HEK293T (cell line): ENCODE data around the gene NDP.

Experiments used
- CTCF ChIA-PET: fragments of 350-600 bp; formaldehyde crosslinking; extraction: SDS; loops from one replicate; lab custom pipeline; 2021; ENCODE audit warnings: antibody characterized with exemption, inconsistent platforms; lab: Yijun Ruan, JAX
- POLR2A ChIA-PET: fragments of 350-600 bp; formaldehyde crosslinking; extraction: SDS; loops from one replicate; lab custom pipeline; 2020; ENCODE audit warnings: antibody characterized with exemption, inconsistent platforms; lab: Yijun Ruan, JAX
- DNase-seq: peaks from one replicate; pipeline ENCODE4 v3.0.0; 2012; ENCODE audit warnings: mixed read lengths; ENCODE audit errors: extremely low spot score
- ARNT ChIP-seq: fragments of 450-650 bp; IDR thresholded peaks from 2 replicates; pipeline ENCODE4 v1.6.1; 2017; ENCODE audit warnings: mild to moderate bottlenecking
- BHLHE40 ChIP-seq: fragments of 450-650 bp; IDR thresholded peaks from 2 replicates; pipeline ENCODE4 v1.6.1; 2016; ENCODE audit warnings: mild to moderate bottlenecking, moderate library complexity, borderline replicate concordance
- CTBP1 ChIP-seq: fragments of 450-650 bp; IDR thresholded peaks from 2 replicates; pipeline ENCODE4 v1.6.1; 2016; ENCODE audit warnings: borderline replicate concordance
- ELF4 ChIP-seq: fragments of 450-650 bp; IDR thresholded peaks from 2 replicates; pipeline ENCODE4 v1.6.1; 2017; ENCODE audit warnings: antibody characterized with exemption
- FOXA1 ChIP-seq: fragments of 450-650 bp; IDR thresholded peaks from 2 replicates; pipeline ENCODE4 v1.6.1; 2016; ENCODE audit warnings: mild to moderate bottlenecking
- FOXK2 ChIP-seq: fragments of 450-650 bp; IDR thresholded peaks from 2 replicates; pipeline ENCODE4 v1.6.1; 2016; ENCODE audit warnings: mild to moderate bottlenecking
- FOXM1 ChIP-seq: fragments of 450-650 bp; IDR thresholded peaks from 2 replicates; pipeline ENCODE4 v1.6.1; 2017; ENCODE audit warnings: mild to moderate bottlenecking, borderline replicate concordance
- HDGF ChIP-seq: fragments of 450-650 bp; IDR thresholded peaks from 2 replicates; pipeline ENCODE4 v1.6.1; 2017; ENCODE audit warnings: antibody characterized with exemption, borderline replicate concordance
- L3MBTL2 ChIP-seq: fragments of 450-650 bp; conservative IDR thresholded peaks from 2 replicates; pipeline ENCODE4 v1.6.1; 2016; ENCODE audit warnings: mild to moderate bottlenecking
- LEF1 ChIP-seq: fragments of 450-650 bp; IDR thresholded peaks from 2 replicates; pipeline ENCODE4 v1.6.1; 2017; ENCODE audit warnings: mild to moderate bottlenecking, borderline replicate concordance
- NFRKB ChIP-seq: fragments of 450-650 bp; IDR thresholded peaks from 2 replicates; pipeline ENCODE4 v1.6.1; 2016; ENCODE audit warnings: mild to moderate bottlenecking, moderate library complexity
- SP1 ChIP-seq: fragments of 450-650 bp; IDR thresholded peaks from 2 replicates; pipeline ENCODE4 v1.6.1; 2017
- SUZ12 ChIP-seq: fragments of 450-650 bp; IDR thresholded peaks from 2 replicates; pipeline ENCODE4 v1.6.1; 2016; ENCODE audit warnings: mild to moderate bottlenecking
- TARDBP ChIP-seq: fragments of 450-650 bp; IDR thresholded peaks from 2 replicates; pipeline ENCODE4 v1.6.1; 2016
- ZNF384 ChIP-seq: fragments of 450-650 bp; IDR thresholded peaks from 2 replicates; pipeline ENCODE4 v1.6.1; 2016
- TF ChIP-seq, protein P1 (sequence below): fragments of 450-650 bp; IDR thresholded peaks from 2 replicates; pipeline ENCODE4 v1.6.1; 2016

Gene NDP

DNA sequence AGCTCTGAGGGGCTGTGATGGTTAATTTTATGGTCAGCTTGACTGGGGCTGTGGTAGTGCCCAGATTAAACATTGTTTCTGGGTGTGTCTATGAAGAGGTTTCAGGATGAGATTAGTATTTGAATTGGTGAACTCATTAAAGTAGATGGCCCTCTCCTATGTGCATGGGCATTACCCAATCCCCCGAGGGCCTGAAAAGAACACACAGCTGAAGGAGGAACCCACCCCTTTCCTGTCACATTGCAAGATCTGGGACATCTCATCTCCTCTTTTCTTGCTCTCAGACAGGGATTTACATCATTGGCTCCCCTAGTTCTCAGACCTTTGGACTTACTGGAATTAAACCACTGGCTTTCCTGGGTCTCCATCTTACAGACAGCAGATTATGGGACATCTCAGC, 29.4 kb upstream of the NDP start:
- ChIA-PET CTCF (no interaction called here), POLR2A (no interaction called here)
- no peak for TF ChIP-seq SP1
- no peak for TF ChIP-seq FOXM1
- TF ChIP-seq CTBP1, result no peak
- TF ChIP-seq BHLHE40, result no peak
- TF ChIP-seq, protein P1, sequence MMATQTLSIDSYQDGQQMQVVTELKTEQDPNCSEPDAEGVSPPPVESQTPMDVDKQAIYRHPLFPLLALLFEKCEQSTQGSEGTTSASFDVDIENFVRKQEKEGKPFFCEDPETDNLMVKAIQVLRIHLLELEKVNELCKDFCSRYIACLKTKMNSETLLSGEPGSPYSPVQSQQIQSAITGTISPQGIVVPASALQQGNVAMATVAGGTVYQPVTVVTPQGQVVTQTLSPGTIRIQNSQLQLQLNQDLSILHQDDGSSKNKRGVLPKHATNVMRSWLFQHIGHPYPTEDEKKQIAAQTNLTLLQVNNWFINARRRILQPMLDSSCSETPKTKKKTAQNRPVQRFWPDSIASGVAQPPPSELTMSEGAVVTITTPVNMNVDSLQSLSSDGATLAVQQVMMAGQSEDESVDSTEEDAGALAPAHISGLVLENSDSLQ, result no peak
- no peak for TF ChIP-seq ZNF384
- TF ChIP-seq L3MBTL2, result no peak
- no peak for TF ChIP-seq FOXK2
- no peak for TF ChIP-seq ARNT
- TF ChIP-seq HDGF, result no peak
- no peak for TF ChIP-seq TARDBP
- no peak for TF ChIP-seq FOXA1
- no peak for TF ChIP-seq LEF1
- TF ChIP-seq SUZ12, result no peak
- no peak for TF ChIP-seq NFRKB
- no peak for TF ChIP-seq ELF4
- DNase-seq, result no peak

GRCh38 chrX:43998374-43998773, 25.2 kb upstream of the NDP start:
- ChIA-PET CTCF (interaction anchor here (0.7 kb wide), 1 partner anchor 28 kb away, joined by 3 read pairs; no protein-coding TSS in a partner anchor), POLR2A (no interaction called here)
- DNase-seq, result no peak
- no peak for TF ChIP-seq BHLHE40

GRCh38 chrX:43996491-43996890, 23.3 kb upstream of the NDP start:
- CTCF ChIA-PET, result no interaction called here
- TF ChIP-seq CTBP1 (no peak), L3MBTL2 (no peak), FOXA1 (no peak), ELF4 (no peak), FOXK2 (no peak), NFRKB (no peak), BHLHE40 (no peak), ARNT (no peak), SUZ12 (no peak), SP1 (no peak), TARDBP (no peak), LEF1 (no peak), FOXM1 (no peak)
- TF ChIP-seq, protein P1, result no peak
- POLR2A ChIA-PET, result no interaction called here
- no peak for DNase-seq

- ChIA-PET CTCF (no interaction called here), POLR2A (no interaction called here)
- no peak for DNase-seq
- TF ChIP-seq ZNF384 (no peak), SUZ12 (no peak), SP1 (no peak), BHLHE40 (no peak), FOXK2 (no peak), HDGF (no peak), NFRKB (no peak), ARNT (no peak), L3MBTL2 (no peak), FOXM1 (no peak), LEF1 (no peak), FOXA1 (no peak), CTBP1 (no peak), ELF4 (no peak), TARDBP (no peak)
- TF ChIP-seq, protein P1, result no peak
Measured at GRCh38 chrX:43986083-43986482, 12.9 kb upstream of the NDP start.

DNA sequence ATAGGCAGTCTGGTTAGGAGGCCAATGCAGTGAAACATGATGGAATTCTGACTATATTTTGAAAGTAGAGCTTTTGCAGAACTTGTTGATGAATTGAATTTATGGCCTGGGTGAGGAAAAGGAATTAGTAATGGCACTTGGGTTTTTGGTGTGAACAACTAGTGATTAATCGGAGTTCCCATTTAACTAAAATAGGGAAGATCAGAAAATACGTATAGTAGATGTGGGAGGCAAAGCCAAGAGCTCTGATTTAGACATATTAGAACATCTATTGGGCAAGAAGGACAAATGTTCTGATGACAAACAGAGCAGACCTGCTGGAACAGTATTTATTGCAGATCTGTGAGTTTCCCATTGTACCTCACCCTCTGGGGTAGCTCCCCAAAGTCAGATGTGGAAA, 12.3 kb upstream of the NDP start:
- ChIA-PET CTCF (no interaction called here), POLR2A (no interaction called here)

More for the DNA sequence above, 12.3 kb upstream of the NDP start:
- no peak for DNase-seq
- no peak for TF ChIP-seq TARDBP
- no peak for TF ChIP-seq FOXA1
- no peak for TF ChIP-seq ZNF384
- TF ChIP-seq LEF1, result no peak
- no peak for TF ChIP-seq FOXM1
- no peak for TF ChIP-seq SP1
- no peak for TF ChIP-seq SUZ12
- no peak for TF ChIP-seq NFRKB
- no peak for TF ChIP-seq ELF4
- TF ChIP-seq CTBP1, result no peak
- TF ChIP-seq, protein P1, result no peak
- no peak for TF ChIP-seq ARNT
- no peak for TF ChIP-seq HDGF
